Mucosa of gallbladder (tissue), 1 donor: ENCODE data around the gene MYOZ2. TPM values are rescaled to one million over a fixed set of nuclear protein-coding genes. Genes with fewer than 3 reads are reported as not detected.
"Not testable (repeated sequence)": the region's sequence is repeated elsewhere in the genome, so short reads cannot be mapped to it uniquely, and the experiment has no call there.

ENCODE experiments used
- DNase-seq: peaks from one replicate; pipeline ENCODE4 v3.0.0-alpha.2; 2020; ENCODE audit warnings: low spot score
- total RNA-seq: library from RNA; stranded (reverse); gene quantifications from one replicate; pipeline ENCODE4 v1.2.1, GENCODE V29; 2021
- donor health status: DM: no; HTN: no; CAD: no.

Gene MYOZ2
- total RNA-seq, 1 donor from 2014 or later = 0.32 TPM

DNA sequence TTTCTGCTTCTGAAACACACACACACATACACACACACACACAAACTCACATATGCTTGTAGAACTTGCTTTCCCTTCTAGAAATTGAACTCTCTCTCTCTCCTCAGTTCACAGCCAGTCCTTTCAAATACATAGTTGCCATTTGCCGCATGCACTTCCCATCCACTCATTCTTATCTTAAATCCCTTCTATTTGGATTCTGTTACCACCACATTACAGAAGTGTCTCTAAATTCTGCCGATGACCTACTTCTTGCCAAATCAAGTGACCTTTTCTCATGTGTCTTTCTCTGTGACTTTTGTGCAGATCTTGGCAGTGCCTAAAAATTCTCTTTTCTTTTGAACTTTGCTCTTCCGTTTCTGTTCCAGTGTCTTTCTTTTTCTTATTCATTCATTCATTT, 7.5 kb upstream of the MYOZ2 start:
- DNase-seq = no peak

DNA sequence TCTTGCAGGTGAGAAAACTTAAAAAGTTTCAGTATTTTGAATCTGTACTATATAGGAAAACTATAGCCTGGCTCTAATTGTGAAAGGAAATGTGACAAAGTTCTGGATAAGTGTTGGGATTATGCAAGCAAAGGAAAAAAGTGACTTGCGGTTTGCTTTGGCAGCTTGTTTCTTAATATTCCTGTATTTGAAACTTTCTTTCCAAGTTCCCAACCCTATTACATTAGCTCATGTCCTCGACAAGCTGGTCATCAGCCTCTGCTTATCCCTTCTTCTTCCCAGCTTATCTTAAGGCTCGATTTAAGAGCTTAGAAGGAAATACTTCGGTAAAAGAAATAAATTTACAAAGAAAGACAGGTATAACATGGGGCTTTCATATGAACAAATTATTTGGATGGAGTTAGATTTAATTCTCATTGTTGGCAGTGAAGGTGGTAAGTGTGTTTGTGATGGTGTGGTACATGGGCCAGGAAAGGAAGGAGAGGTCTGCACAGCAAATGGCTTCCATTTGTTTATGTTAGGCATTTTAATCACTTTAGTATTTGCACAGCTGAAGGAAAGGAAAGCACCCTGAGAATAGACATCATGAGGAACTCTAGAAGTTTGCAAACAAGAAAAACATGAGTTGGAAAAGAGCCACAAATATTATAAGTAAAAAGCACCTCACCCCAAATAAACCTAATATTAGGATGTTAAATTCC, 5.1 kb upstream of the MYOZ2 start:
- DNase-seq = no peak

GRCh38 chr4:119131164-119131563, 4.5 kb upstream of the MYOZ2 start:
- DNase-seq = no peak

GRCh38 chr4:119132306-119132705, 3.3 kb upstream of the MYOZ2 start:
- DNase-seq = no peak

DNA sequence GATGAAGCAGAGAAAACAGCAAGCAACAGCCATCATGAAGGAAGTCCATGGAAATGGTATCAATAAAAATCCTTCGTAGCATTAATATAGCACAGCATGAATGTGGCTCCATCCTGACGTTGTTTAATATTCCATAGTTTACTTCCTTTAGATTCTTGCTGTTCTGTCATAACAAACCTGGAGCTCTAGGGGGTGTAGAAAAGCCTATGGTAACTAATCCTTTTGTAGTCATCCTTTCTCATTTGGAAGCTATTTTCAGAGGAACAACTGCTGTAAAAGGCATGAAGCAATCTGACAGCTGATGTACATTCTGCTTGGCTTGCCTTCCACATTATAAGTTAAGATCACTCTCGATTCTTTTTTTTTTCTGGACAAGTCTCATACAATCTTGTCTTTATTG, 914 bp downstream of the MYOZ2 start:
- no peak for DNase-seq

DNA sequence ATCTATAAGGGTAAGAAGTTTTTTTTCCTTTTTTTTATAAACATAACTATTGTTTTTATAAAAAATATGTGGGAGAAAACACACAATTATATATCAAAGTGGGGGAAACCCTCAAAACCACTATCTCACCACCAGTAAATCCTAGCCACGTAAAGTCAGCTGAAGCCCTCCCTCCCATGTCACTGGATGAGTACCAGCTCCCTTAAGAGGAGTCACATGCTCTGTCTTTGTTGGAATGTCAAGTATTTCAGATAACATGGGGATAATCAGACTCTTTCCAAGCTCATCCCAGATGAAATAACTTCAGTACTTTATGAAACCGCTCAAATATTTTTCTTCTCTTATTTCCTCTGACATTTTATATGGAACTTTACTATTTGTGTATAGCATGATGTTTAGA, 2.4 kb downstream of the MYOZ2 start:
- no peak for DNase-seq

DNA sequence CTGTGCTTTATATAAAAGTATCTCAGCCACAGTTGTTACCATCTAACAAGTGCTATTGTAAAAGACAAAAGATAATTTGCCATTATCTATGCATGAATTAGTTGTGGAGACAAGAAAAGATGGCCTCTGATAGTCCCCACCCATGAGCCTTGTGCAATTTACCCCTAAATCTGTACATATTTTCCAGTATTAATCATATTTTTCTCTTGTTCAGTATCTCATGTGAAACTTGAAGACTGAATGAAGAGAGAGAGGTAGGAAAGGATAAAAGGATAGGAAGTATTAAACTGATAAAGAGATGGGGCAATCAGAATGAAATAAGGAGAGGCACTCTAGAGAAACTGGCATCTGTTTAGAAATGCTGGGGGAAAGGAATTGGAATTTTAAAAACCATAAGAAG, 3.7 kb downstream of the MYOZ2 start:
- DNase-seq = no peak

GRCh38 chr4:119139822-119140252, 4.2 kb downstream of the MYOZ2 start:
- DNase-seq = no peak

DNA sequence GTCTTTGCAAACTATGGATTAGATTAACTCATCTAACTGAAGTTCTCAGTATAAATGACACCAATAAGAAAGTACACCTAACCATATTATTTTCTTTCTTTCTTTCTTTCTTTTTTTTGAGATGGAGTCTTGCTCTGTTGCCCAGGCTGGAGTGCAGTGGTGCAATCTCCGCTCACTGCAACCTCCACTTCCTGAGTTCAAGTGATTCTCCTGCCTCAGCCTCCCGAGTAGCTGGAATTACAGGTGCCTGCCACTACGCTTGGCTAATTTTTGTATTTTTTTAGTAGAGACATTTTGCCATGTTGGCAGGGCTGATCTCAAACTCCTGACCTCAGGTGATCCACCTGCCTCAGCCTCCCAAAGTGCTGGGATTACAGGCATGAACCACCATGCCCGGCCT, 5.7 kb downstream of the MYOZ2 start:
- DNase-seq = not testable (repeated sequence)

DNA sequence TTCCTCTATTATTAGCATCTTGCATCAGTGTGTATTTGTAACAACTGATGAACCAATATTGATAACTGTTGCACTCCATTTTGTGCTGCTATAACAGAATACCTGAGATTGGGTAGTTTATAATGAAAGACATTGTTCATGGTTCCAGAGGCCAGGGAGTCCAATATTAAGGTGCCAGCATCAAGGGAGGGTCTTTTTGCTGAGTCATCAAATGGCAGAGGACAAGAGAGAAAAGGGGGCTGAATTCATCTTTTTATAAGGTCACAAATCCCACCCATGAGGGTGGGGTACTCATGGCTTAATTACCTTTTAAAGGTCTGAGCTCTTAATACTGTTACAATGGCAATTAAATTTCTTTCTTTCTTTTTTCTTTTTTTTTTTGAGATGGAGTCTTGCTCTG, 7.2 kb downstream of the MYOZ2 start:
- no peak for DNase-seq

DNA sequence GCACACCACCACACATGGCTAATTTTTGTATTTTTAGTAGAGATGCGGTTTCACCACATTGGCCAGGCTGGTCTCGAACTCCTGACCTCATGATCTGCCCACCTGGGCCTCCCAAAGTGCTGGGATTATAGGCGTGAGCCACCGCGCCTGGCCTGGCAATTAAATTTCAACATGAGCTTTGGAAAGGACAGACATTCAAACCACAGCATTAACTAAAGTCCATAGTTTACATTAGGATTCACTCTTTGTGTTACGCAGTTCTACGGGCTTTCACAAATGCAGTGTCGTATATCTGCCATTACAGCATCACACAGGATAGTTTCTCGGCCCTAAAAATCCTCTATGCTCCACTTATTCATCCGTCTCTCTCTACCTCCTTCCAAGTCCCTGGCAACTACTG, 7.7 kb downstream of the MYOZ2 start:
- DNase-seq = not testable (repeated sequence)

- no peak for DNase-seq
Measured at GRCh38 chr4:119149110-119149509, 13.5 kb downstream of the MYOZ2 start.

DNA sequence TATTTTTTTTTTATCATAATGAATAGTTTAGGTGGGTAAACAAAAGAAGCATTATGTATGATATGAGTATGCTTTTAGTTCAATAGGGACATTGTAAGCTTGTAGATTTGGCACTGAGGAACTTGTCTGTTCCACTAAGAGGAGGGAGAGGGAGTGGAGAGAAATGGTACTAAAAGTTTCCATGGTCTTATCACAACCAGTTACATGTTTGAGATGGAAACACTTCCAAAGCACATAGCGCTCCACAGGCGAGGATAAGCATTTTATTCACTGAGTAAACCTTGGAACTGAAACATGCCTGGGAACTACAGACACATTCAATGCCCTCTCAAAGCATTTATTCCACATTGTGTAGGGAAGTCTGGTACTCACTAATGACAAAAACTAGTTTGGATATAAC, 15.5 kb downstream of the MYOZ2 start:
- DNase-seq = no peak

- no peak for DNase-seq
Measured at GRCh38 chr4:119152741-119153140, 17.1 kb downstream of the MYOZ2 start.

- no peak for DNase-seq
Measured at GRCh38 chr4:119162174-119162573, 26.5 kb downstream of the MYOZ2 start.

DNA sequence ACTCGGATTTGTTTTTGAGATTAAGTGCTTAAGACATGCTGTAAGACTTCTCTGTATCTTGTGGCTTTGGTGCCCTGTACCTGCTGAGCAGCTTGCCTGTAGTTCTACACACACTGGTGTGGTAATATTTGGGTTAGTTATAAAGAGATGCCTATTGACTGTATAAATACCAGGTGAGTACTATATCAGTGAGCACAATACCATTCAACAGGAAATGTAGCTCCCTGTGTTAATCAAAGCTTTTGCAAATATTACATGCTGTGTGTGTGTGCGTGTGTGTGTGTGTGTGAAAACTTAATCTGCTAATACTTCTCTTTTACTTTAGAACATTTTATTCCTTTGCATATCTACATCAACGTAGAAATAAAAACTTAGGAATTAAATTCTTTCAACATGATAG, 30.1 kb downstream of the MYOZ2 start:
- DNase-seq = no peak

DNA sequence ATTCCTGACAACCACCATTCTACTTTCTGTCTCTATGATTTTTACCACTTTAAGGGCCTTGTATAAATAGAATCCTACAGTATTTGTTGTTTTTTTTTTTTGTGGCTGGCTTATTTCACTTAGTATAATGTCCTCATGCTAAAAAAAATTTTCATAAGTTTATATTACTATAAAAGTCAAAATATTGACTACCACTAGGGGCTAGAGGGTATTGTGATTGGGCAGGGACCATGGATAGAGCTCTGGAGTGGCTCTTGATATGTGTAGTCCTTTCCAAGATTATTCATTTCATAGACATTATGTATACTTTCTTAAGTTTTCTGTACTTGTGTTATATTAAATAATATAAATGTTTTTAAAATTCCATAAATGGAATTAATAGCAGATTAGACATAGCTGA, 34.6 kb downstream of the MYOZ2 start:
- DNase-seq = no peak

- DNase-seq = no peak
Measured at GRCh38 chr4:119172223-119172622, 36.6 kb downstream of the MYOZ2 start.

DNA sequence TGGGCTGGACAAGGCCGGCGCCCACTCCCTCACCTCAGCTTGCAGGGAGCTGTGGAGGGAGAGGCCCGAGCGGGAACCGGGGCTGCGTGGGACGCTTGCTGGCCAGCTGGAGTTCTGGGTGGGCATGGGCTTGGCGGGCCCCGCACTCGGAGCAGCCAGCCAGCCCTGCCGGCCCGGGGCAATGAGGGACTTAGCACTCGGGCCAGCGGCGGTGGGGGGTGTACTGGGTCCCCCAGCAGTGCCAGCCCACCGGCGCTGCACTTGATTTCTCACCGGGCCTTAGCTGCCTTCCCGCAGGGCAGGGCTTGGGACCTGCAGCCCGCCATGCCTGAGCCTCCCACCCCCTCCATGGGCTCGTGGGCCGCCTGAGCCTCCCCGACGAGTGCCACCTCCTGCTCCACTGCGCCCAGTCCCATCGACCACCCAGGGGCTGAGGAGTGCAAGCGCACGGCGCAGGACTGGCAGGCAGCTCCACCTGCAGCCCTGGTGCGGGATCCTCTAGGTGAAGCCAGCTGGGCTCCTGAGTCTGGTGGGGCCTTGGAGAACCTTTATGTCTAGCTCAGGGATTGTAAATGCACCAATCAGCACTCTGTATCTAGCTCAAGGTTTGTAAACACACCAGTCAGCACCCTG, 38.2 kb downstream of the MYOZ2 start:
- not testable (repeated sequence) for DNase-seq

DNA sequence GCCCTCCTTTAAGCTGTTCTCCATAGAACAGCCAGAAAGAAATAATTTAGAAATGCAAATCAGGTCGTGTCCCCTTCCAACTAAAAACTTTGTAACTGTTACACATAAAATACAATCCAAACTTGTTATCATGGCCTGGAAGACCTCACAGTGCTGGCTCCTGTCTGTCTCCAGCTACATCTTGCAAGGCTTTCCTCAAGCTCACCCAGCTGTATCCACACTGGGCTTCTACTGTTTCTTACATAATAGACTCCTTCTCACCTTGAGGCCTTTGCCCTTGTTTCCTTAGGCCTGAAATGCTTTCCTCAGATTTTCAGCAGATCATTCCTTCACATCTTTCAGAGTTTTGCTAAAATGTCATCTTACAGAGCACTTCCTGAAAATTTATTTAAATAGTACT, 43.4 kb downstream of the MYOZ2 start:
- no peak for DNase-seq

DNA sequence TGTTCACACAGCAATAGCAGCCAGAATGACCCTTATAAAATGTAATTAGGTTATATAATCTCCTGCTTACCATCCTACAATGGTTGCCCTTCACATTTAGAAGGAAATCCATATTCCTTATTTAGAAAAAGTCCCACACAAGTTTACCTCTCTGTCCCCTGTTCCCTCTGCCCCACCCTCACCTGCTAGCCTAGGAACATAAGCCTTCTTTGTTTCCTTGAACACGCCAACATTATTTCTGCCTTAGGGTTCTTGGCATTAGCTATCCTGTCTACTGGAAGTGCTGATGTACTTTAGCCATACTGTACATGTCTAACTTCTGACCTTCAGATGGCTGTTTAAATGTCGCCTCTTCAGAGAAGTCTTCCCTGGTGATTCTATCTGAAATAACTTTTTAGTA, 48.5 kb downstream of the MYOZ2 start:
- no peak for DNase-seq

GRCh38 chr4:119189638-119190037, 54.0 kb downstream of the MYOZ2 start:
- no peak for DNase-seq

- DNase-seq = no peak
Measured at GRCh38 chr4:119190354-119190753, 54.7 kb downstream of the MYOZ2 start.

GRCh38 chr4:119191505-119191904, 55.9 kb downstream of the MYOZ2 start:
- no peak for DNase-seq
